CD14-positive monocyte (primary cell): ENCODE data around the gene CATSPER1. TPM values are rescaled to one million over a fixed set of nuclear protein-coding genes. Genes with fewer than 3 reads are reported as not detected.
A peak's percentile ranks its signal among the peaks of the same experiment; 100 is the strongest.

ENCODE experiments used
- DNase-seq, 3 donors: peaks; one replicate each; pipeline ENCODE4 v3.0.0-alpha.2; 2011 to 2022
- H2AFZ ChIP-seq: 2 replicates; pipeline ENCODE4 v1.6.0; 2012; ENCODE audit warnings: mild to moderate bottlenecking, low read depth, low read length, inconsistent platforms; ENCODE audit not compliant: insufficient read depth, poor library complexity, severe bottlenecking
- H3K27ac ChIP-seq, 2 donors: 1 replicate in 1 of 2; 2 replicates in 1 of 2; pipeline ENCODE4 v1.5.1; 2012 to 2013; ENCODE audit warnings: low read length in 2 of 2, control low read depth in 1 of 2, inconsistent platforms in 1 of 2, low read depth in 1 of 2, mild to moderate bottlenecking in 1 of 2
- H3K27me3 ChIP-seq, 2 donors: one replicate each; pipeline versions ENCODE4 v1.6.0 to v1.6.1; 2011 to 2013; ENCODE audit warnings: low read length in 2 of 2; ENCODE audit not compliant: control insufficient read depth in 2 of 2, insufficient read depth in 2 of 2
- H3K36me3 ChIP-seq, 2 donors: replicated peaks in 1 of 2; 1 replicate in 1 of 2; 2 replicates in 1 of 2; pipeline versions ENCODE4 v1.5.1 to v1.6.1; 2012 to 2013; ENCODE audit warnings: low read length in 2 of 2, control low read depth in 1 of 2, inconsistent platforms in 1 of 2, mild to moderate bottlenecking in 1 of 2; ENCODE audit not compliant: insufficient read depth in 2 of 2, control insufficient read depth in 1 of 2
- H3K4me1 ChIP-seq, 2 donors: 1 replicate in 1 of 2; 2 replicates in 1 of 2; pipeline versions ENCODE4 v1.5.1 to v1.6.1; 2012 to 2013; ENCODE audit warnings: low read length in 2 of 2, control low read depth in 1 of 2, inconsistent platforms in 1 of 2, mild to moderate bottlenecking in 1 of 2, moderate library complexity in 1 of 2; ENCODE audit not compliant: insufficient read depth in 2 of 2, control insufficient read depth in 1 of 2
- H3K4me2 ChIP-seq: replicated peaks from 2 replicates; pipeline ENCODE3; 2012; ENCODE audit warnings: low read length, moderate library complexity, mild to moderate bottlenecking; ENCODE audit not compliant: poor library complexity, severe bottlenecking; ENCODE audit errors: extremely low read depth
- H3K4me3 ChIP-seq, 3 experiments: fragments of 200-600 bp in 1 of 3; sonication (generic) in 1 of 3; replicated peaks in 1 of 3; 1 replicate in 2 of 3; 2 replicates in 1 of 3; pipeline ENCODE4 v1.5.1; 2011 to 2013; ENCODE audit warnings: low read length in 3 of 3, mild to moderate bottlenecking in 3 of 3, control low read depth in 2 of 3, low read depth in 2 of 3, inconsistent platforms in 1 of 3, moderate library complexity in 1 of 3
- H3K79me2 ChIP-seq: 2 replicates; pipeline ENCODE4 v1.6.0; 2012; ENCODE audit warnings: mild to moderate bottlenecking, control low read depth, inconsistent platforms, low read length, moderate library complexity; ENCODE audit not compliant: insufficient read depth
- H3K9ac ChIP-seq: 2 replicates; pipeline ENCODE4 v1.6.0; 2017; ENCODE audit warnings: low read length, mild to moderate bottlenecking; ENCODE audit not compliant: insufficient read depth, poor library complexity, severe bottlenecking
- H3K9me3 ChIP-seq, 2 donors: replicated peaks in 1 of 2; 1 replicate in 1 of 2; 2 replicates in 1 of 2; pipeline versions ENCODE4 v1.5.1 to v1.6.1; 2012 to 2013; ENCODE audit warnings: low read length in 2 of 2, control low read depth in 1 of 2; ENCODE audit not compliant: control insufficient read depth in 1 of 2, insufficient read depth in 1 of 2
- H4K20me1 ChIP-seq: 2 replicates; pipeline ENCODE4 v1.6.0; 2012; ENCODE audit warnings: mild to moderate bottlenecking, low read length, control low read depth, moderate library complexity; ENCODE audit not compliant: insufficient read depth
- H3K27ac Mint-ChIP-seq, 7 donors: one replicate each; pipeline ENCODE4 v1.8.0; 2020; ENCODE audit warnings: mild to moderate bottlenecking in 7 of 7, mixed read lengths in 7 of 7, moderate library complexity in 6 of 7, inconsistent platforms in 2 of 7
- H3K27me3 Mint-ChIP-seq, 3 donors: one replicate each; pipeline ENCODE4 v1.8.0; 2021 to 2022; ENCODE audit warnings: low read depth in 3 of 3, mild to moderate bottlenecking in 3 of 3, mixed read lengths in 3 of 3, moderate library complexity in 3 of 3, inconsistent platforms in 1 of 3
- H3K36me3 Mint-ChIP-seq, 2 donors: one replicate each; pipeline ENCODE4 v1.8.0; 2020; ENCODE audit warnings: mixed read lengths in 2 of 2, inconsistent platforms in 1 of 2, mild to moderate bottlenecking in 1 of 2
- H3K4me1 Mint-ChIP-seq: one replicate; pipeline ENCODE4 v1.8.0; 2020; ENCODE audit warnings: mild to moderate bottlenecking, mixed read lengths
- H3K4me3 Mint-ChIP-seq, 2 donors: one replicate each; pipeline ENCODE4 v1.8.0; 2020; ENCODE audit warnings: mild to moderate bottlenecking in 2 of 2, mixed read lengths in 2 of 2, moderate library complexity in 1 of 2
- H3K9me3 Mint-ChIP-seq, 7 donors: one replicate each; pipeline ENCODE4 v1.8.0; 2020 to 2022; ENCODE audit warnings: mixed read lengths in 7 of 7, mild to moderate bottlenecking in 6 of 7, moderate library complexity in 6 of 7, inconsistent platforms in 2 of 7
- CTCF ChIP-seq: fragments of 200-600 bp; IDR thresholded peaks from one replicate; pipeline ENCODE4 v1.8.0; 2022; ENCODE audit warnings: antibody characterized with exemption, mild to moderate bottlenecking
- WGBS: methylation state at CpG from one replicate; pipeline ENCODE4 v1.1.5; 2013; ENCODE audit warnings: missing lambda C conversion rate; ENCODE audit not compliant: insufficient coverage; 5-methylcytosine and 5-hydroxymethylcytosine counted together
- intact Hi-C, 2 donors: fragments of 100-400 bp; cut with micrococcal nuclease; formaldehyde crosslinking; loops; one replicate each; pipeline versions ENCODE4 v1.15.0 to v1.15.1; 2023
- polyA plus RNA-seq, 3 donors: library from polyadenylated mRNA; depleted of rRNA in 1 of 3; unstranded in 2 of 3; stranded (reverse) in 1 of 3; fragments of 300-500 nt in 2 of 3; fragments of >200 nt in 1 of 3; fragmentation: Illumina TruSeq in 2 of 3; gene quantifications; 1 replicate in 2 of 3; 2 replicates in 1 of 3; pipeline ENCODE4 v1.2.3, GENCODE V29; 2012 to 2021

CATSPER1 gene
- polyA plus RNA-seq, 3 donors, result 15.4 to 24.1 (median 22.0) TPM

DNA sequence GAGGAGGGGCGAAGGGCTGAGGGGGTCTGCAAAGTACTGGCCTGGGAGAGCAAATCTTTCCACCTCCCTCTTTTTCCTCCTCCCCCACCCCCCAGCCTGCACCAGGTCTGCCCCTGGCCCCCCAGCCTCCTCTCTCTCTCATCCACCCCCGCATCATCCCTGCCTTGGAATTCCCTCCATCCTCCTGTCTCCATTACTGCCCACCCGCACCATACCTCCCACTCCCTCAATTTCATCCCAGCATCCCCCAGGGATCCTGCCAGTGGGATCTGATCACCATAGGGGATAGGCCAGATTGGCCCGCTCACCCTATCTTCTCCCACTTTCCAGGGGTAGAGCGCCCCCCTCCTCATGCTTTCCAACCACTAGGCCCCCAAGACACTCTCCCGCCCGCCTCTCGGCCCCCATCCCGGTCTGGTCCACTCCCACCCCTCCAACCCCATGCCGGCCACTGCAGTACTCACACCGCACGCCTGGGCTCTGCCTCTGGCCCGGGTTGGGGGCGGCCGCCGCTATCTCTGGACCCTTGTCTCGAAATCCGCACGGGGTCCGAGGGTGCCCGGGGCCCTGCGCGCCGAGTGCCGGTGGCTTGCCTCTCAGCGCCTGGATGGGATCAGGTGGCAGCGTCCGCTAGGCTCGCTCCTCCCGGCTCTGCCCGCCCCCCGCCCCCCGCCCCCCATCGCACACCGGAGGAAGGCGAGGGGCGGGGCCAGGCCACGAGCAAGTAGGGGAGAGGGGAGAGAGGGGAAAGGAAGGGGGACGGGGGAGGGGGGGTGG is 22.5 kb upstream of the CATSPER1 start, which contains the start of gene GAL3ST3:
Gene GAL3ST3 (minus strand): TSS at position 615 of the 777 bp plus-strand sequence. CDS start 3,746 bp downstream, outside the sequence.
- Histone ChIP-seq H3K9ac (no peak within 1 kb of the TSS), H3K4me1 (peaks cover 16 to 26% of the 10 kb centered on the region in 2 donors), H3K36me3 (no peaks in the 10 kb centered on the region), H2AFZ (no peak within 1 kb of the TSS), H3K4me3 (no peak within 1 kb of the TSS), H3K9me3 (no peaks in the 10 kb centered on the region), H3K27ac (no peak within 1 kb of the TSS), H3K27me3 (peaks cover 2 to 19% of the 10 kb centered on the region in 2 donors), H3K4me2 (no peak within 1 kb of the TSS), H4K20me1 (peaks cover 5% of the 10 kb centered on the region), H3K79me2 (peaks cover 16% of the 10 kb centered on the region)
- 17% methylated on average over 22 of the region's 39 CpGs for WGBS
- intact Hi-C loops, result no loop called here
- Mint-ChIP-seq H3K4me3 (peak within 1 kb of the TSS in 1 of 2 donors; percentile 62), H3K27ac (peak within 1 kb of the TSS in 1 of 7 donors; percentile 21), H3K4me1 (peaks cover 28% of the 10 kb centered on the region), H3K36me3 (peaks cover 6 to 7% of the 10 kb centered on the region in 2 donors), H3K9me3 (peaks cover 0 to 4% (median 0%) of the 10 kb centered on the region in 7 donors), H3K27me3 (peaks cover 18 to 31% (median 27%) of the 10 kb centered on the region in 3 donors)
- DNase-seq, result no peak
- no peak for TF ChIP-seq CTCF

DNA sequence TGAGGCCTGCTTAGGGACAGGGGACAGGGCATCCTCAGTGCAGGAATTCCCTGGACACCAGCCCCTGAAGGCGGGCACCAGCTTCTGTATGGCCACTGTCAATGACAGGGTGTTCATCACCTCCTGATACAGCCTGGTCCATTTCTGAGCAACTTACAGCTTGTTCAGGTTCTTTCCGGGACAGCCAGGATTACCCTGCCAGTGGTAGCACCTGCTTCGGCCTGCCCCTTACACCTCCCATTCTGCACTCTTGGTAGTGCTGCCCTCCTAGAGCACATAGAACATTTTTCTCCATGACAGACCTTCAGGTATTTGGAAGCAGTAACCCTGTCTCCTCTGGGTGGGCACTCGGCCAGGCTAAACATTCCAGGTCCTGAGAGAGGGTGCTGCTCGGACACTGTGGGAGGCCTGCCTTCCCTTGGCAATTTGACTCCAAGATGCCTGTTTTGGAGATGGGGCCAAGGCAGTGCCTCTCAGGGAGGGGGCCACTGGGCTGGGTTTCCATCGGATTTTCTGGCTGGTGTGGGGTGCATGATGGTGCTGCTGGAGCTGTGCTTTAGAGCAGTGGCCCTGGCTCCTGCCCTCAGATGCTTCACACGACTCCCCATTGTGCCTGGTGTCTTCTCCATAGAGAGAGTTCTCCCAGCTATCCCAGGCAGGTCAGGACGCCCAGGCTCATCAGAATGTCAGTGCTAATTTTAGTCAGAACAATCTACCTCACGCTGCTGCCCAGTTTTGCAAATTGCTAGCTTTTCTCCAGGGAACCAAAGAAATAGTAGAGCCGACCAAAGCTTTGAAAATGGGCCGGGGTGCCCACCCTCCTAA is 21.5 kb upstream of the CATSPER1 start:
- WGBS, result 95% methylated on average over 9 of the region's 11 CpGs
- Histone ChIP-seq H4K20me1 (no peaks in the 10 kb centered on the region), H3K9me3 (no peaks in the 10 kb centered on the region), H3K36me3 (no peaks in the 10 kb centered on the region), H3K27ac (no peak overlapping the region), H3K4me3 (no peak overlapping the region), H3K27me3 (peaks cover 2 to 19% of the 10 kb centered on the region in 2 donors), H3K4me2 (no peak overlapping the region), H2AFZ (no peak overlapping the region), H3K9ac (no peak overlapping the region), H3K79me2 (peaks cover 6% of the 10 kb centered on the region), H3K4me1 (peaks cover 9 to 16% of the 10 kb centered on the region in 2 donors)
- intact Hi-C loops, result no loop called here
- DNase-seq, result no peak
- peaks cover 19% of the 10 kb centered on the region for H3K4me1 Mint-ChIP-seq
- H3K27ac Mint-ChIP-seq, result peak overlapping the region in 1 of 7 donors; percentile 21
- no peak for TF ChIP-seq CTCF
- H3K27me3 Mint-ChIP-seq, result peaks cover 18 to 34% (median 27%) of the 10 kb centered on the region in 3 donors
- peak overlapping the region in 1 of 2 donors; percentile 19 for H3K4me3 Mint-ChIP-seq
- H3K36me3 Mint-ChIP-seq, result peaks cover 0 to 6% of the 10 kb centered on the region in 2 donors
- peaks cover 0 to 4% (median 0%) of the 10 kb centered on the region in 7 donors for H3K9me3 Mint-ChIP-seq
